GM19395 (cell line): ENCODE results near the gene UBE2F.
"Not testable (repeated sequence)": the region's sequence is repeated elsewhere in the genome, so short reads cannot be mapped to it uniquely, and the experiment has no call there.

Experiments
- ATAC-seq: cut with Tn5 transposase; IDR thresholded peaks from one replicate; pipeline ENCODE4 v1.9.1; 2021; ENCODE audit warnings: mild to moderate bottlenecking, moderate library complexity; ENCODE audit not compliant: unreplicated experiment

UBE2F gene

GRCh38 chr2:237943395-237944094, 23.3 kb upstream of the UBE2F start:
- no peak for ATAC-seq

- no peak for ATAC-seq
Observed at GRCh38 chr2:237944302-237944701, 22.5 kb upstream of the UBE2F start.

GRCh38 chr2:237946423-237946822, 20.4 kb upstream of the UBE2F start:
- ATAC-seq: no peak

DNA sequence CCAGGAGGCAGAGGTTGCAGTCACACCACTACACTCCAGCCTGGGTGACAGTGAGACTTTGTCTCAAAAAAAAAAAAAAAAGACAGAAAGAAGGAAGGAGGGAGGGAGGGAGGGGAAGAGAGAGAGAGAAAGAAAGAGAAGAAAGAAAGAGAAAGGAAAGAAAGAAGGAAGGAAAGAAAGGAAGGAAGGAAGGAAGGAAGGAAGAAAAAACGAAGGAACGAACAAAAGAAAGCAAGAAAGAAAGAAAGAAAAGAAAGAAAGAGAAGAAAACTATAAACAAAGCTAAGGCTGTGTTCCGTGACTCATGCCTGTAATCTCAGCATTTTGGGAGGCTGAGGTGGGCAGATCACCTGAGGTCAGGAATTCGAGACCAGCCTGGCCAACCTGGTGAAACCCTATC, 15.5 kb upstream of the UBE2F start:
- not testable (repeated sequence) for ATAC-seq

GRCh38 chr2:237951878-237952277, 14.9 kb upstream of the UBE2F start:
- no peak for ATAC-seq

- no peak for ATAC-seq
Observed at GRCh38 chr2:237952851-237953250, 14.0 kb upstream of the UBE2F start.

DNA sequence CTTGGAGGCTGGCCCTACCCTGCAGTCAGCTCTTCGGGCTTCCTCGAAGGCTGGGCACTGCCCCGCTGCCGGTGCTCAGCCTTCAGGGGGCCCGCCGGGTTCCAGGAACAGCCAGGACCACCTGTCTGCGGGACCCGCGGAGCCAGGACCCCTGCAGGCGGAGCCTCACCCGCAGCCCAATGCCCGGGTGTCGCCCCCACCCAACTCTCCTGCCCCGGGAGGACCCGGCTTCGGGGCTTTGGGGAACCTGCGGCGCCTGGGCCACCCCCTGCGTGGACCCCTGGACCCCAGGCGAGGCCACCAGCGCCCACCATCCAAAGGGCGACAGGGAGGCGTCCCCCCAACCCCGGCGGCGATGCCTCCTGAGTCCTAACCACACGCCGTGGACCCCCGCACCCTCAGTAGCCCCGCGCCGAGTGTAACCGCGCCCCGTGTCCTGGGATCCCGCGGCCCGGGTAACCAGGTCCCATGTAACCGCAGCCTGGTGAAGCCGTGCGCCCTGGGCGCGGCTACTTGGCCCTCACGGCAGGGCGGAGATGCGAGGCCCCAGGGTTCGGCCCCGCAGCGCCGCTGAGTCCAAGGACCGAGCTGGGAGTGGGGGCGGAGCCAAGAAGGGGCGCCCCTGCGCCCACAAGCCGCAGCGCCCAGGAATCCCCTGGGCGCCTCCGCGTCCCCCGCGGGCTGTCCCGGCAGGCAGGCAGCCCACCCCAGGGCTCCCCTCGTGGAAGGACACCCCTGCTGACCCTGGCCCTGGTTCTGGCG, 11.0 kb upstream of the UBE2F start:
- ATAC-seq: no peak

GRCh38 chr2:237956402-237956736, 10.4 kb upstream of the UBE2F start:
- no peak for ATAC-seq

GRCh38 chr2:237961637-237962036, 5.2 kb upstream of the UBE2F start:
- no peak for ATAC-seq

- no peak for ATAC-seq
Observed at GRCh38 chr2:237962432-237963084, 4.3 kb upstream of the UBE2F start.

GRCh38 chr2:237963490-237963991, 3.3 kb upstream of the UBE2F start:
- not testable (repeated sequence) for ATAC-seq

DNA sequence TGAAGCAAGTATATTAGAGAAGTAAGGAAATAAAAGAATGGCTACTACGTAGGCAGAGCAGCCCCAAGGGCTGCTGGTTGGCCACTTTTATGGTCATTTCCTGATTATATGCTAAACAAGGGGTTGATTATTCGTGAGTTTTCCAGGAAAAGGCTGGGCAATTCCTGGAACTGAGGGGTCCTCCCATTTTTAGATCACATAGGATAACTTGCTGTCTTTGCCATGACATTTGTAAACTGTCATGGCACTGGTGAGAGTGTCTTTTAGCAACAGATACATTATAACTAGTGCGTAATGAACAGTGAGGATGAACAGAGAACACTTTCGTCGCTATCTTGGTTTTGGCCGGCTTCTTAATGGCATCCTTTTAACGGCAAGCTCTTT, 2.6 kb upstream of the UBE2F start:
- no peak for ATAC-seq

GRCh38 chr2:237964578-237965404, 2.0 kb upstream of the UBE2F start:
- no peak for ATAC-seq

- ATAC-seq: not testable (repeated sequence)
Observed at GRCh38 chr2:237965844-237966243, 970 bp upstream of the UBE2F start.

GRCh38 chr2:237966250-237966564, 607 bp upstream of the UBE2F start:
- ATAC-seq: no peak

- no peak for ATAC-seq
Observed at GRCh38 chr2:237967463-237967951, 693 bp downstream of the UBE2F start.

- ATAC-seq: peak; percentile 39
Observed at GRCh38 chr2:237968048-237968862, 1.4 kb downstream of the UBE2F start.

GRCh38 chr2:237971661-237972060, 4.8 kb downstream of the UBE2F start:
- no peak for ATAC-seq

- no peak for ATAC-seq
Observed at GRCh38 chr2:237972211-237972610, 5.4 kb downstream of the UBE2F start.

DNA sequence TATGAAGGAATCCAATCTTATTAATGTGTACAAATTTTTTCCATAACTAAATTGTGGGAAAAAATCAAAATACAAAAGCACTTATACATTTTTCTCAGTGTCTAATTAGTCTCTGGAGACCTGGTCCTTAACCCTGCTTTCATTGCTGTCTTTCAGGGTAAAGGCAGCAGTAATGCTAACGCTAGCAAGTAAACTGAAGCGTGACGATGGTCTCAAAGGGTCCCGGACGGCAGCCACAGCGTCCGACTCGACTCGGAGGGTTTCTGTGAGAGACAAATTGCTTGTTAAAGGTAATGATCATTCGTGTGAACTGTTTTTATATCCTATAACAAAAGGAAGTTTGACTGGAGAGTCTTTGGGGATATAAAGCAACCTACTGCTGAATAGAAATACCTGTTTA, 6.1 kb downstream of the UBE2F start:
- no peak for ATAC-seq
